Measurements from ENCODE around the gene PLB1.

DNA sequence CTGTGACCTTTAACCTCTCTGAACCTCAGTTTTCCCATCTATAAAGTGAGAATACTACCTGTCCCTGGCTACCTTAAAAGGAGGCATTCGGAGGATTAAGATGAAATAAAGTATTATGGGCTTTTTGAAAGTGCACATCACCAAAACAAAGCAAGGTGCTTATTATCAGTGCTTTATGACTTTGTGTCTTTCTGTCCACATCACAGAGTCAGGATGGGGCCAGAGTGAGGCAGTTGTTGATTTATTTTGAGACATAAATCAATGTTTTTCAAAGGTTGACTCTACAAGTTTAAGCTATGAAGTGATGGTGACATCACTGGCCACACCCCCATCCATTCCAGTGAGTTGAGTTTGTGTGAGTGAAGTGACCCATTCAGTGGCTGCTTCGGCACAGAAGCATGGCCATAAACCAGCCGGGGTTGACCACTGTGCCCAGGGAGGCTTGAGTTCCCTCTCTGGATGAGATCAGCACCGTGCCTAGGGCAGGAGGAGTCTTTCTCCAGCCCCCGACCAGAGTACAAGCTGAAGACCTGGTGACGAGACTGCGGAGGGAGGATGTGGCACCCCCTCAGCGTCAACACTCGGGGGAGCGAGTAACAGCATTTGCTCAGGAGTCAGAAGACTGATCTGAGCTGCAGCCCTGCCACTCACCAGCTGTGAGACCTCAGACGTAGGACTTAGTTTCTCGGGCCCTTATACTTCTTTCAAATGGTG is 166.8 kb downstream of the PLB1 start:
- TF ChIP-seq, protein P1, sequence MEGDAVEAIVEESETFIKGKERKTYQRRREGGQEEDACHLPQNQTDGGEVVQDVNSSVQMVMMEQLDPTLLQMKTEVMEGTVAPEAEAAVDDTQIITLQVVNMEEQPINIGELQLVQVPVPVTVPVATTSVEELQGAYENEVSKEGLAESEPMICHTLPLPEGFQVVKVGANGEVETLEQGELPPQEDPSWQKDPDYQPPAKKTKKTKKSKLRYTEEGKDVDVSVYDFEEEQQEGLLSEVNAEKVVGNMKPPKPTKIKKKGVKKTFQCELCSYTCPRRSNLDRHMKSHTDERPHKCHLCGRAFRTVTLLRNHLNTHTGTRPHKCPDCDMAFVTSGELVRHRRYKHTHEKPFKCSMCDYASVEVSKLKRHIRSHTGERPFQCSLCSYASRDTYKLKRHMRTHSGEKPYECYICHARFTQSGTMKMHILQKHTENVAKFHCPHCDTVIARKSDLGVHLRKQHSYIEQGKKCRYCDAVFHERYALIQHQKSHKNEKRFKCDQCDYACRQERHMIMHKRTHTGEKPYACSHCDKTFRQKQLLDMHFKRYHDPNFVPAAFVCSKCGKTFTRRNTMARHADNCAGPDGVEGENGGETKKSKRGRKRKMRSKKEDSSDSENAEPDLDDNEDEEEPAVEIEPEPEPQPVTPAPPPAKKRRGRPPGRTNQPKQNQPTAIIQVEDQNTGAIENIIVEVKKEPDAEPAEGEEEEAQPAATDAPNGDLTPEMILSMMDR (IDR thresholded peaks at IDR 0.05; ENCODE audit: poor library complexity), result no peak
- no peak for TF ChIP-seq EZH2 (IDR thresholded peaks at IDR 0.05; ENCODE audit: borderline replicate concordance)
- TF ChIP-seq EZH2phosphoT487 (IDR thresholded peaks at IDR 0.05; ENCODE audit: low read depth, severe bottlenecking, unreplicated experiment), result no peak
